ENCODE measurements around the gene PTTG2.

- no peak for TF ChIP-seq GATA2 (IDR thresholded peaks at IDR 0.05; ENCODE audit: low read depth, low read length)
- TF ChIP-seq GATA3 (IDR thresholded peaks at IDR 0.05; ENCODE audit: low read depth, low read length), result no peak
Observed at GRCh38 chr4:37995299-37995821, 35.2 kb downstream of the PTTG2 start.

Data from SH-SY5Y (cell line).